ENCODE results near the gene GOLGA8A. TPM values are rescaled to one million over a fixed set of nuclear protein-coding genes. Genes with fewer than 3 reads are reported as not detected.
"Not testable (repeated sequence)": the region's sequence is repeated elsewhere in the genome, so short reads cannot be mapped to it uniquely, and the experiment has no call there.

Gene GOLGA8A
- total RNA-seq: 21.8 TPM

- peak; percentile 38 to 77 (median 69) for DNase-seq (ENCODE audit: low read depth in 2 of 3, low spot score in 2 of 3)
Observed at GRCh38 chr15:34437687-34438086, at the start of gene GOLGA8A. Gene GOLGA8A (minus strand): TSS chr15:34437808. CDS start chr15:34389691, 48,117 bp downstream.

- DNase-seq (ENCODE audit: low read depth in 2 of 3, low spot score in 2 of 3): no peak
Observed at GRCh38 chr15:34483644-34484043, 46.0 kb upstream of the GOLGA8A start.

GRCh38 chr15:34481370-34481769, 43.8 kb upstream of the GOLGA8A start:
- no peak for DNase-seq (ENCODE audit: low read depth in 2 of 3, low spot score in 2 of 3)

DNA sequence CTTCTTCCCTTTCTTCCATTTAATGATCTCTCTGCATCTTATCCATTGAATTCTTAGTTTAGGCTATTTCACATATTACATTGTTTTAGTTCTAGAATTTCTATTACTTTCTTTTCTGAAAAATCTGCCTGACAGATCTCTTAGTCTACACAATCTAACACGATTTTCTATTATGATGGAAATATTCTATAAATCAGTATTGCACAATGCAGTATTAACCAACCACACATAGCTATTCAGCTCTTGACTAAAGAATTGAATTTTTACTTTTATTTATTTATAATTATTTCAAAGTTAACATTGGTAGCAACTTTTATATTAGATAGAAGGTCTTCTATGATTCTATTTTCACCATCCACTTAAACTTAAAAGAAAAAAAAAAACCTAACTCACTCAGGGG, 36.2 kb upstream of the GOLGA8A start:
- no peak for DNase-seq (ENCODE audit: low read depth in 2 of 3, low spot score in 2 of 3)

DNA sequence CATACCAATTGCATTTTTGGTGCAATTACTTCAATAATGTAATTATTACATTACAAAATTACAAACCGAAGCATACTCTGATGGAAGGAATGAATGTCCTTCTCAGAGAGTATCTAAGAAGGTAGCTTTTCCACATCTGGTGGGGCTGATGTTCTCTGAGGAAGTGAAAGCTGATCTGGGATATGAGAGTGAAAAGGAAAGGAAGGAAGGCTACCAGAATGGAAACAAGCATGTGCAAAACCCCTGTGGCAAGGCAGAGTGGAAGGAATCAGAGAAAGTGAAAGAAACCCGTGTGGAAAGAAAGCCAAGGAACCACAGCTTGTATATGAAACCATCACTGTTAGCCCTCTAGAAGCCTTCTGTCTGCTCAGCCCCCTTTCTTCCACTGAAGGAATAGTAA, 35.3 kb upstream of the GOLGA8A start:
- no peak for DNase-seq (ENCODE audit: low read depth in 2 of 3, low spot score in 2 of 3)

DNA sequence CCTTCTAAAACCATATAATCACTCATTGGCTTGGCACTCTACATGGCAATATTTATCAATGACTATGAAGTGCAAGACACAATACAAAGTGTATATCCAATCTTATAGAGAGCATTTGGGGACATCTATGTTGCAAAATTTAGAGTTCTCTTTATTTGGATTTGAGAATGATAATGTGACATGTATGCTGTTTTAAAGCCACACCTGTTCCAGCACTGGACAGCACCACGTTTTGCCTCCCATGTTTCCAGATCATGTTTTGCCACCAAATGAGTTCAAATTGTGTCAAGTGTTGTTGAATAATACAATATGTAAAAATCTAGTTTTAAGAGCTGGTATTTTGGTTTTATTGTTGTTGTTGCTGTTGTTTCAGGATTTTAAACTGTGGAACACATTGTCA, 33.3 kb upstream of the GOLGA8A start:
- no peak for DNase-seq (ENCODE audit: low read depth in 2 of 3, low spot score in 2 of 3)

DNA sequence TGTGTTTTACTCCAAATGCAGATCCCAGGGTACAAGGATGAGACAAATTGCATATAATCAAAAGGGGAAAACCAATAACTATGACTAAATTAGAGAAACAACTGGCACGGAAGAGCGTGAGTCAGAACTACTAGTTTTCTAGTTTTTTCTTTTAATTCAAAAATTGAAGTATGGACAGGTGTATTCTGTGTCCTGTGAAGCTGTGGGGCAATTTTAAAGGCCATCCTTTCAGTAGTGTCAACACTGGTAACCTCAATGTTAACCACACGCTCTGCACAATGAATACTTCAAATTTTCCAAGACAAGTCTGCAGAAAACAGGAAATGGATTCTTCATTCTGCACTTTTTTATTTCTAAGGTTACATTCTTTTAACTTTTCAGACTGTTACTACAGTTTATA, 32.5 kb upstream of the GOLGA8A start:
- DNase-seq (ENCODE audit: low read depth in 2 of 3, low spot score in 2 of 3): no peak

DNA sequence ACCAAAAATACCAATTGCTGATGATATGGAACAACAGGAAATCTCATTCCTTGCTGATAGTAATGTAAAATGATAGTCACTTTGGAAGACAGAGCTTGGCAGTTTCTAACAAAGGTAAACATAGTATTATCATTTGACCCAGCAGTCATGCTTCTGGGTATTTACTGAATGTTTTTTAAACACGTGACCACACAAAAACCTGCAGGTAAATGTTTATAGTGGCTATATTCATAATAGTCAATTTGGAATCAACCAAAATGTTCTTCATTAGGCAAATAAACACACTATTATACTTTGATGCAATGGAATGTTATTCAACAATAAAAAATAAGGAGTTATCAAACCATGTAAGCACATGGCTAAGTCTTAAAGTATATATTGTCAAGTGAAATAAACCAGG, 24.1 kb upstream of the GOLGA8A start:
- DNase-seq (ENCODE audit: low read depth in 2 of 3, low spot score in 2 of 3): no peak

DNA sequence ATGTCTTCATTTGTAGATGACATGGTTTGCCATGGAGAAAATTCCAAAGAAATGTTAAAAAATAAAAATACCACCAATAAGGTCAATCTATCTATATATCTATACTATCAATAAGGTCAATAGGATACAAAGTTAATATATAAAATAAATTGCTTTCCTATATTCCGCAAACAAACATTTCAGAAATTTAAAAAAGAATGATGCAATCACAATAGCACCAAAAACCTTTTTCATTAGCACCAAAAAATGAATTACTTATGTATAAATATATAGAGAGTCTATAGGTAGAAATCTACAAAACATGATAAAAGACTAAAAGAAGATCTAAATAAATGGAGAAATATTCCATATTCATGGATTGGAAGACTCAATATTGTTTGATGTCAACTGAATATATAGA, 22.8 kb upstream of the GOLGA8A start:
- DNase-seq (ENCODE audit: low read depth in 2 of 3, low spot score in 2 of 3): no peak

GRCh38 chr15:34456658-34457057, 19.1 kb upstream of the GOLGA8A start:
- no peak for DNase-seq (ENCODE audit: low read depth in 2 of 3, low spot score in 2 of 3)

DNA sequence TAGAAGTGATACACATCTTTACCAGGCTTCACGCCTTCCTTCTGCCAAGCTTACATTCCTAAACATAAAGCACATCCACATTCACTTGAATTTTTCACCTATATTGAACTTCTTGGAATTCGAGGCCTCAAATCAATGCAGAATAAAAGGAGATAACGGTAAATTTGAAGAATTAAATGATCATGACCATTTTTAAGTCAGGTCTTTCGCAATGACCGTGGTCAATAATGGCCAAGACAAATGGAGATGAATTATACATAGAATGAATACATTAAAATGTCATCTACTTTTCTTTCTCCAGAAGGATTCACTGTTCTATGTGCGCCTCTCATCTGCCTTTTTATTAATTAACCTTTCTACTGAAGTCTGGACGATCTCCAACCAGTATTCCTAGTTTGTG, 5.3 kb upstream of the GOLGA8A start:
- no peak for DNase-seq (ENCODE audit: low read depth in 2 of 3, low spot score in 2 of 3)

- DNase-seq (ENCODE audit: low read depth in 2 of 3, low spot score in 2 of 3): no peak
Observed at GRCh38 chr15:34439878-34440277, 2.3 kb upstream of the GOLGA8A start.

DNA sequence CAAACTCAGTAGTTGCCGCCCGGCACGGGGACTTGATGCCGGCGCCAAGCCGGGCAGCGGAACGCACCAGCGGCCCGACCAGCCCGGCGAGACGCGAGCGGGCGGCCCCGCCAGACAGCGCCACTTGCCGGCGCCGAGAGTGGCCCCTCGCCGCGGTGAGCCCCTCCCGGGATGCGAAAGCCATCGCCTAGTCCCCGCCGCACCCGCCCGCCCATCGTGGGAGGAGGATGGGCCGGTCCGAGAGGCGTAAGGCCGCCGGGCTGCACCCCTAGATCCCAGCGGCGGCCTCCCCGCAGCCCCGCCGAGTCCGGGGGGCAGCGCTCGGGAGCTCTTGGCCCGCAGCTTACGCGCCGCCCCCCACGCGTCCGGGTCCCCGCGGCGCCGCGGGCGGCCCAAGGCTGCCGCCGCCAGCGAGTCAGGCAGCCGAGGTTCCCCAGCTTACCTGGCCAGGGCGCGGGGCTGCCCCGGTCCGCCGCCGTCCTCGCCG, 609 bp downstream of the GOLGA8A start:
- peak; percentile 16 to 43 (median 33) for DNase-seq (ENCODE audit: low read depth in 2 of 3, low spot score in 2 of 3)

DNA sequence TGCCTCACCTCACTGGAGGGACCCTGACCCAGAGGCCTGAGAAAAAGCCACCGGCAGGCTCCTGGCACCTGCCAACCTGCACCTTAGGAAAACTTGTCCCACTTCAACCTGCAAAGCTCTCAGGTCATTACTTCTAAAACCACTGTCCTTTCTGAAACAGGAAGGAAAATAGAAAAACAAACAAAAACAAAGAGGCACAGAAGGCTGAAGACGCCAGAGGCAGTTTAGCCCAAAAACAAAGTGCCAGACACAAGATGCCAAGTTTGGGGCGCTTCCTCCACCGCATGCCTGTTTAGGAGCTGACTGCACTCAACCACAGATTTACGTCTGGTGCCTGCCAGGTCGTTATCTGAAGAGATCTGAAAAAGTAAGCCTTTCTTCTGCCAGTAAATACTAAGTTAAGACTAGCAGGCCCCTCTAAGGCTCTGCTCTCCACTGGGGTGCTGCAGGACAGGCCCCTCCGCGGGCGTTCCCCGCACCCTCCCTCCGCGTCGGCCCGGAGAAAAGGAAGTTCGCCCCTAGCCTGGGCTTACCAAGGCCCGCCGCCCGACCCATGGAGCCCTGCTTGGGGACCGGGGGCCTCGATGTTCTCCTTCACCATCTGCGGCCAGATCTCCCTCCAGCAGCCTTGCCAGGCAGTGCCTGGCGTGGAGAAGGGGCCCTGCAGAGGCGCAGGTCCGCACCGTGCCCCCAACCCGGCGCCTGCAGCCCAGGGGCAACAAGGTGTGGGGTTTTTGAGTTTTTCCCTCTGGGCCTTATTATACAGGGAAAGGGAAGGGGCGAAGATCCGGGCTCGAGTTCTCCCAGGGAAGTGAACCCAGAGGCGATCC, 1.3 kb downstream of the GOLGA8A start:
- peak in 2 of 3 donors; percentile 4 to 53 for DNase-seq (ENCODE audit: low read depth in 2 of 3, low spot score in 2 of 3)

DNA sequence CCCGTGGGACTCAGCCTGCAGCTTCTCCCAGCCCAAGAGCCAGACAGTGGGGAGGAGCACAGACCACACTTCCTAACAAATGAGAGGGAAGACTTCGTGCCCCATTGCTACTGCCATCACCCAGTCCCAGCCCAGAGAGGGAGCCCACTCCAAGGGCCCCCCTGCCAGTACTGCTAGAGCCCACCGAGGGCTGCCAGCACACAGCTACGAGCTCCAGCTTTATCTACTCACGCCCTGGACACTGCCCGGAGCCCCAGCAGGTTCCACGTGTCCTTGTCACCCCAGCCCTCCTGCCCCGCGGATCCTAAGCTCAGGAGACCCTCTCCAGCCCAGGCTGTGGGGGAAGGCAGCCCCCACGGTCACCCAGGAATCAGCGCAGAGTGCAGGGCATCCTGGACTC, 1.9 kb downstream of the GOLGA8A start:
- no peak for DNase-seq (ENCODE audit: low read depth in 2 of 3, low spot score in 2 of 3)

DNA sequence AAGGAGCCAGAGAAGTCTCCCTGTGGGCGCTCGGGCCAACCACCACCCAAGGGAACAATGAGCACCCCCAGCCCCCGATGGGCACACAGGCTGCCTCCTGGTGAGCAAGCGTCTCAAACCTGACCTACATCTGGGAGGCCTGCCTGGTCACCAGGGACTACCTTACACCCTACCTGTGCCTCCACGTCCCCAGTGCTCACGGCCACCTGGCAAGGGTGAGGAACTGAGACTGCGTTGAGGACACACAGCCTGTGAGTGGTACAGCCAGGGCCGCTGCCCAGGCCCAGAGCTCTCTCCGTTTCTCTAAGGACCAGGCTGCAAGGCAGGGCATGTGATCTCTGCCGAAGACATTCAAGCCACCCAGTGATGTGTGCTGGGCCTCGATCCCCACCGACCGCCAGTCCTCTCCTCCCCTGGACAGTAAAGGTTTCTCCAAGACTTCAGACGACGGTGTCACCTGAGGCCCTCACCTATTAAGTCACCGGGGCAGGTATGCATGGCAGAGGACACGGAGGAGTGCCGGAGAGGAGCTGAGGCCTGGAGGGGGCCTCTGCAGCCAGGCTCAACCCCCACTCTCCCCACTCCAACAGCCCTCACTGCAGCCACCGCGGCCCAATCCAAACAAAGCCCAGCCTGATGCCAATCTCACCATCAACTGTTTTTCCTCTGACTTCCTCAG, 2.8 kb downstream of the GOLGA8A start:
- no peak for DNase-seq (ENCODE audit: low read depth in 2 of 3, low spot score in 2 of 3)

GRCh38 chr15:34433956-34434626, 3.5 kb downstream of the GOLGA8A start:
- DNase-seq (ENCODE audit: low read depth in 2 of 3, low spot score in 2 of 3): not testable (repeated sequence)

GRCh38 chr15:34430642-34431041, 7.0 kb downstream of the GOLGA8A start:
- not testable (repeated sequence) for DNase-seq (ENCODE audit: low read depth in 2 of 3, low spot score in 2 of 3)

DNA sequence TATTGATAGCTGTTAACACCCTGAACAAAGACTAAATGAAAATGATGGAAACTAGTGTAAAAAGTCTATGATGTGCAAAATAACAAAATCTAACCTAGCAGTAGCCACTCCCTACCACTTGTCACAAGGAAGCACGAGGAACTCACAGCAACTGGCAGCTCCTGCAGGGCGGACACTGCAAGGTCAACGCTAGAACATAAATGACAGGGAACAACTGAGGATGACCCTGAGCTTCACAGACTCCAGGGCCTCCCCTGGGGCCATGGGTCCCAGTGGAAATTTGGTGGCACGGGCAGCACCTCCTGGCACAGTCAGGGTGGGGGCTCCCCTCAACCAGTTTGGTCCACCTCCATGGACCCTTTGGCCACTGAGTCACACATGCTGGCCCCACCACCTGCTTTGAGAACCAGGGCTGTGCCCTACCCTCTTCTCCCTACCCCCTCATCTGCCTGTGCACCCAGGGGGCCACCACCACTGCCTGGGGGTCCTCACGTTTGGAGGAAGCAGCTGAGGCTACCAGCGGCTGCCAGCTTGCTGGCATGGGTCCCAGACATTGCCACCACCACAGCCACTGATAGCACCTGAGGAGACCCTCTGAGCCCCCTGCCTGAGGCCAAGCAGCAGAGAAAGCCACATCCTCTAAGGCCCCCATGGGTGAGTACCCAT, 14.1 kb downstream of the GOLGA8A start:
- not testable (repeated sequence) for DNase-seq (ENCODE audit: low read depth in 2 of 3, low spot score in 2 of 3)

- not testable (repeated sequence) for DNase-seq (ENCODE audit: low read depth in 2 of 3, low spot score in 2 of 3)
Observed at GRCh38 chr15:34420953-34421352, 16.7 kb downstream of the GOLGA8A start.

- DNase-seq (ENCODE audit: low read depth in 2 of 3, low spot score in 2 of 3): not testable (repeated sequence)
Observed at GRCh38 chr15:34418435-34418834, 19.2 kb downstream of the GOLGA8A start.

All from hematopoietic multipotent progenitor cell (in vitro differentiated cells).